A549 (cell line): ENCODE measurements around the gene TWIST2. TPM values are rescaled to one million over a fixed set of nuclear protein-coding genes. Genes with fewer than 3 reads are reported as not detected.

Experiments used
- ATAC-seq, 2 experiments: fragments of 200-7000 bp in 1 of 2; fragments of >200 bp in 1 of 2; cut with Nextera tagmentation in 1 of 2; cut with Tn5 transposase in 1 of 2; 3 replicates each; pipeline versions ENCODE4 v1.8.0 to v1.9.1; 2018 to 2020; ENCODE audit warnings: mild to moderate bottlenecking in 1 of 2, moderate library complexity in 1 of 2
- CTCF ChIA-PET: fragments of 300-600 bp; sonication (Branson Sonifier 250); formaldehyde crosslinking; extraction: SDS; loops from one replicate; lab custom pipeline; 2021; ENCODE audit warnings: antibody characterized with exemption, inconsistent platforms; lab: Yijun Ruan, JAX
- POLR2A ChIA-PET: fragments of 350-600 bp; formaldehyde crosslinking; extraction: SDS; loops from one replicate; lab custom pipeline; 2021; ENCODE audit warnings: antibody characterized with exemption, inconsistent platforms; lab: Yijun Ruan, JAX
- DNase-seq, 2 experiments: peaks; one replicate each; pipeline versions ENCODE4 v3.0.0 to v3.0.0-alpha.2; 2011 to 2016; ENCODE audit warnings: low read depth in 1 of 2, low spot score in 1 of 2
- FAIRE-seq: peaks from 2 replicates; lab custom pipeline; 2011; peaks lifted over from hg19 to GRCh38; lab: Jason Lieb, UNC
- H3K27ac ChIP-seq, 2 experiments: fragments of >200 bp; sonication (Bioruptor Twin); formaldehyde crosslinking; 3 replicates each; pipeline ENCODE4 v1.5.1; 2016 to 2017
- H3K4me1 ChIP-seq: fragments of >200 bp; sonication (Bioruptor Twin); formaldehyde crosslinking; 3 replicates; pipeline ENCODE4 v1.6.1; 2016
- H3K4me2 ChIP-seq: fragments of >200 bp; sonication (Bioruptor Twin); formaldehyde crosslinking; 3 replicates; pipeline ENCODE4 v1.6.1; 2016
- H3K4me3 ChIP-seq: fragments of >200 bp; sonication (Bioruptor Twin); formaldehyde crosslinking; 3 replicates; pipeline ENCODE4 v1.5.1; 2016
- H3K9me3 ChIP-seq: fragments of >200 bp; sonication (Bioruptor Twin); formaldehyde crosslinking; 3 replicates; pipeline ENCODE4 v1.6.1; 2016
- CBX8 ChIP-seq: fragments of 200-600 bp; sonication (generic); IDR thresholded peaks from 2 replicates; pipeline ENCODE4 v1.6.1; 2016
- CEBPB ChIP-seq, 2 experiments: fragments of >200 bp in 1 of 2; sonication (Bioruptor Twin) in 1 of 2; formaldehyde crosslinking in 1 of 2; IDR thresholded peaks; 2 replicates each; pipeline ENCODE4 v1.6.1; 2012 to 2016
- CHD4 ChIP-seq: fragments of 200-600 bp; sonication (generic); IDR thresholded peaks from 2 replicates; pipeline ENCODE4 v1.6.1; 2016; ENCODE audit warnings: antibody characterized with exemption, mild to moderate bottlenecking, borderline replicate concordance
- ELK1 ChIP-seq: fragments of 150-350 bp; IDR thresholded peaks from 2 replicates; pipeline ENCODE4 v1.6.1; 2014; ENCODE audit warnings: low read depth, mild to moderate bottlenecking, low read length
- FOSB ChIP-seq: fragments of 250-450 bp; sonication (Bioruptor Pico); IDR thresholded peaks from 2 replicates; pipeline ENCODE4 v1.5.0; 2020; ENCODE audit warnings: mild to moderate bottlenecking, moderate library complexity
- FOXS1 ChIP-seq: fragments of 250-450 bp; sonication (Bioruptor Pico); IDR thresholded peaks from 2 replicates; pipeline ENCODE4 v1.5.0; 2020; ENCODE audit warnings: mild to moderate bottlenecking, moderate library complexity
- HDAC2 ChIP-seq: fragments of 200-600 bp; sonication (generic); IDR thresholded peaks from 2 replicates; pipeline ENCODE4 v1.6.1; 2016
- HEYL ChIP-seq: fragments of 250-450 bp; sonication (Bioruptor Pico); IDR thresholded peaks from 2 replicates; pipeline ENCODE4 v1.8.0; 2021; ENCODE audit warnings: mild to moderate bottlenecking, moderate library complexity
- KDM5A ChIP-seq: fragments of 200-600 bp; sonication (generic); IDR thresholded peaks from 2 replicates; pipeline ENCODE4 v1.6.1; 2016; ENCODE audit warnings: antibody characterized with exemption, mild to moderate bottlenecking
- MYC ChIP-seq: IDR thresholded peaks from 2 replicates; pipeline ENCODE4 v1.6.1; 2012; ENCODE audit warnings: mild to moderate bottlenecking, inconsistent platforms, low read length, improper control_type of control experiment, borderline replicate concordance
- NFE2L2 ChIP-seq: fragments of 150-350 bp; conservative IDR thresholded peaks from 2 replicates; pipeline ENCODE4 v1.6.1; 2014; ENCODE audit warnings: low read length
- NR3C1 ChIP-seq: fragments of >200 bp; sonication (Bioruptor Twin); formaldehyde crosslinking; IDR thresholded peaks from 3 replicates; pipeline ENCODE4 v1.6.1; 2017
- POLR2AphosphoS2 ChIP-seq: conservative IDR thresholded peaks from 2 replicates; pipeline ENCODE4 v1.6.1; 2012; ENCODE audit warnings: low read length, improper control_type of control experiment, inconsistent platforms
- RAD21 ChIP-seq, 2 experiments: fragments of >200 bp in 1 of 2; sonication (Bioruptor Twin) in 1 of 2; formaldehyde crosslinking in 1 of 2; IDR thresholded peaks in 1 of 2; conservative IDR thresholded peaks in 1 of 2; 2 replicates in 1 of 2; 3 replicates in 1 of 2; pipeline ENCODE4 v1.6.1; 2012 to 2018; ENCODE audit warnings: inconsistent platforms in 1 of 2
- REST ChIP-seq: fragments of 200-600 bp; sonication (generic); IDR thresholded peaks from 2 replicates; pipeline ENCODE4 v1.6.1; 2016; ENCODE audit warnings: antibody characterized with exemption, mild to moderate bottlenecking, moderate library complexity
- RNF2 ChIP-seq: fragments of 200-600 bp; sonication (generic); IDR thresholded peaks from 2 replicates; pipeline ENCODE4 v1.6.1; 2016; ENCODE audit warnings: low read depth, mild to moderate bottlenecking, antibody characterized with exemption, moderate library complexity, borderline replicate concordance
- SREBF2 ChIP-seq: fragments of 450-650 bp; IDR thresholded peaks from 2 replicates; pipeline ENCODE4 v1.6.1; 2014; ENCODE audit warnings: mild to moderate bottlenecking, moderate library complexity
- TFCP2L1 ChIP-seq: fragments of 250-450 bp; sonication (Bioruptor Pico); IDR thresholded peaks from 2 replicates; pipeline ENCODE4 v1.5.0; 2021; ENCODE audit warnings: mild to moderate bottlenecking
- USF2 ChIP-seq: fragments of 450-650 bp; IDR thresholded peaks from 2 replicates; pipeline ENCODE4 v1.6.1; 2014; ENCODE audit warnings: antibody characterized with exemption
- ZC3H11A ChIP-seq: fragments of 450-650 bp; IDR thresholded peaks from 2 replicates; pipeline ENCODE4 v1.6.1; 2014; ENCODE audit warnings: antibody characterized with exemption, mild to moderate bottlenecking
- WGBS: methylation state at CpG from one replicate; pipeline ENCODE4 v1.1.6; 2017; ENCODE audit errors: missing lambda C conversion rate; 5-methylcytosine and 5-hydroxymethylcytosine counted together
- polyA plus RNA-seq, 4 experiments: library from polyadenylated mRNA; depleted of rRNA in 3 of 4; stranded (reverse); fragments of >200 nt; fragmentation: RNase III in 1 of 4; extraction: RNeasy Plus Mini Kit Qiagen cat#74134 plus additional on column Dnase treatment in 1 of 4; gene quantifications; 2 replicates in 3 of 4; 3 replicates in 1 of 4; pipeline ENCODE4 v1.2.3, GENCODE V29; 2011 to 2017

The TWIST2 gene
- polyA plus RNA-seq, 2 of the 4 experiments (the other 2 are of a cell fraction) = 7.1 to 8.2 TPM

- Histone ChIP-seq H3K27ac (no peak overlapping the region), H3K4me1 (no peaks in the 10 kb centered on the region), H3K4me3 (no peak overlapping the region), H3K9me3 (no peaks in the 10 kb centered on the region), H3K4me2 (no peak overlapping the region)
- POLR2A ChIA-PET = no interaction called here
- DNase-seq = no peak
- no peak for FAIRE-seq
- CTCF ChIA-PET = no interaction called here
- WGBS = 95% methylated on average over 13 of the region's 13 CpGs
- ATAC-seq = no peak
- TF ChIP-seq USF2 (no peak), SREBF2 (no peak), POLR2AphosphoS2 (no peak), CHD4 (no peak), ZC3H11A (no peak), HEYL (CRISPR knock-in tag) (no peak), TFCP2L1 (CRISPR knock-in tag) (no peak), MYC (no peak), REST (no peak), CEBPB (IDR thresholded peaks at IDR 0.05) (no peak), ELK1 (no peak), RAD21 (conservative IDR thresholded peaks at IDR 0.05 in 1 of 2, IDR thresholded peaks at IDR 0.05 in 1 of 2) (no peak), CBX8 (no peak), RNF2 (no peak), NR3C1 (no peak), FOXS1 (CRISPR knock-in tag) (no peak), NFE2L2 (no peak), KDM5A (no peak), FOSB (CRISPR knock-in tag) (no peak)
Observed at GRCh38 chr2:238890131-238890530, 42.2 kb downstream of the TWIST2 start.

GRCh38 chr2:238890618-238891456 lies 43.0 kb downstream of the TWIST2 start:
- WGBS = 87% methylated on average over 29 of the region's 29 CpGs
- Histone ChIP-seq H3K4me2 (no peak overlapping the region), H3K9me3 (no peaks in the 10 kb centered on the region), H3K27ac (no peak overlapping the region), H3K4me3 (no peak overlapping the region), H3K4me1 (no peaks in the 10 kb centered on the region)
- TF ChIP-seq HDAC2 (no peak), FOXS1 (CRISPR knock-in tag) (no peak)
- ChIA-PET CTCF (no interaction called here), POLR2A (no interaction called here)
- FAIRE-seq (no peak), ATAC-seq (no peak), DNase-seq (no peak)
